Panc1 (cell line): ENCODE results near the gene CCDC200. TPM values are rescaled to one million over a fixed set of nuclear protein-coding genes. Genes with fewer than 3 reads are reported as not detected.
"Not testable (repeated sequence)": the region's sequence is repeated elsewhere in the genome, so short reads cannot be mapped to it uniquely, and the experiment has no call there.

ENCODE experiments used
- ATAC-seq: fragments of 200-7000 bp; cut with Tn5 transposase; 2 replicates; pipeline ENCODE4 v1.9.1; 2020; ENCODE audit warnings: mild to moderate bottlenecking, moderate library complexity
- BruUV-seq: library from RNA; stranded (reverse); fragments of 400-500 nt; replicated peaks from 2 replicates; lab custom pipeline; 2021; lab: Mats Ljungman, UMichigan
- CTCF ChIA-PET: fragments of 300-600 bp; sonication (Branson Sonifier 250); formaldehyde crosslinking; loops from one replicate; lab custom pipeline; 2022; ENCODE audit warnings: antibody characterized with exemption; lab: Charles Lee
- POLR2A ChIA-PET: fragments of 300-600 bp; sonication (Branson Sonifier 250); formaldehyde crosslinking; loops from one replicate; lab custom pipeline; 2022; ENCODE audit warnings: antibody characterized with exemption; lab: Charles Lee
- DNase-seq: peaks from one replicate; pipeline ENCODE4 v3.0.0-alpha.2; 2010; ENCODE audit warnings: low read depth, low spot score
- H3K27ac ChIP-seq: 2 replicates; pipeline ENCODE4 v1.5.1; 2011; ENCODE audit warnings: mild to moderate bottlenecking, low read length, inconsistent platforms
- H3K27me3 ChIP-seq: fragments of 200-500 bp; sonication (Bioruptor generic); 2 replicates; pipeline ENCODE4 v1.6.0; 2014; ENCODE audit warnings: low read length, inconsistent platforms; ENCODE audit not compliant: control insufficient read depth, insufficient read depth
- H3K36me3 ChIP-seq: fragments of 200-500 bp; sonication (Bioruptor generic); 2 replicates; pipeline ENCODE4 v1.5.1; 2014; ENCODE audit warnings: inconsistent platforms, mild to moderate bottlenecking, low read length, moderate library complexity; ENCODE audit not compliant: control insufficient read depth, insufficient read depth
- H3K4me1 ChIP-seq: 2 replicates; pipeline ENCODE4 v1.5.1; 2011; ENCODE audit warnings: inconsistent platforms, mild to moderate bottlenecking, low read length, moderate library complexity; ENCODE audit not compliant: control insufficient read depth, insufficient read depth
- H3K4me3 ChIP-seq, 2 experiments: 2 replicates each; pipeline ENCODE4 v1.5.1; 2011 to 2012; ENCODE audit warnings: low read depth in 2 of 2, low read length in 2 of 2, mild to moderate bottlenecking in 2 of 2, inconsistent platforms in 1 of 2, moderate library complexity in 1 of 2
- H3K9me3 ChIP-seq: fragments of 200-500 bp; sonication (Bioruptor generic); 2 replicates; pipeline ENCODE4 v1.5.1; 2014; ENCODE audit warnings: low read depth, mild to moderate bottlenecking, inconsistent platforms, low read length, moderate library complexity; ENCODE audit not compliant: control insufficient read depth, insufficient read depth
- CTCF ChIP-seq: fragments of 450-650 bp; IDR thresholded peaks from 2 replicates; pipeline ENCODE4 v1.5.1; 2017; ENCODE audit warnings: mild to moderate bottlenecking
- POLR2AphosphoS5 ChIP-seq: IDR thresholded peaks from 2 replicates; pipeline ENCODE4 v1.6.1; 2012; ENCODE audit warnings: mild to moderate bottlenecking, low read depth, low read length, moderate library complexity
- REST ChIP-seq, 2 experiments: IDR thresholded peaks; 2 replicates each; pipeline ENCODE4 v1.6.1; 2011 to 2012; ENCODE audit warnings: low read depth in 2 of 2, control low read depth in 1 of 2, low read length in 1 of 2, mild to moderate bottlenecking in 1 of 2, moderate library complexity in 1 of 2; ENCODE audit not compliant: insufficient read depth in 1 of 2
- SIN3A ChIP-seq: IDR thresholded peaks from 2 replicates; pipeline ENCODE4 v1.6.1; 2012; ENCODE audit warnings: low read depth, mild to moderate bottlenecking, low read length, moderate library complexity, borderline replicate concordance; ENCODE audit not compliant: insufficient read depth
- TCF7L2 ChIP-seq: IDR thresholded peaks from 2 replicates; pipeline ENCODE4 v1.6.1; 2011; ENCODE audit warnings: mild to moderate bottlenecking, low read depth, low read length, inconsistent platforms
- in situ Hi-C: cut with HindIII; loops from 2 replicates; pipeline ENCODE4 v1.10.0; 2016; ENCODE audit warnings: low sequenced_read_pairs, low pct_unique_long_range_greater_than_20kb
- intact Hi-C: fragments of 100-400 bp; cut with micrococcal nuclease; formaldehyde crosslinking; loops from one replicate; pipeline ENCODE4 v1.10.0; 2022; ENCODE audit not compliant: unreplicated experiment
- total RNA-seq: library from RNA; stranded (reverse); gene quantifications from one replicate; pipeline ENCODE4 v1.2.1, GENCODE V29; 2021; ENCODE audit not compliant: unreplicated experiment

The CCDC200 gene
- total RNA-seq, 1 experiment from 2014 or later = not detected

GRCh38 chr17:43210576-43210975, 17.8 kb downstream of the CCDC200 start:
- Histone ChIP-seq H3K36me3 (no peaks in the 10 kb centered on the region; the same call in 1 of the 2 replicates), H3K27me3 (no peaks in the 10 kb centered on the region), H3K9me3 (no peaks in the 10 kb centered on the region), H3K4me1 (peaks cover 11% of the 10 kb centered on the region), H3K4me3 (no peak overlapping the region), H3K27ac (peak overlapping the region; percentile 90)
- TF ChIP-seq TCF7L2 = no peak
- no peak for TF ChIP-seq POLR2AphosphoS5
- TF ChIP-seq CTCF = no peak
- TF ChIP-seq SIN3A = no peak
- no peak for TF ChIP-seq REST (IDR thresholded peaks at IDR 0.05; ENCODE audit: insufficient read depth in 1 of 2, low read depth in 2 of 2, low read length in 1 of 2)
- CTCF ChIA-PET = no interaction called here
- intact Hi-C loops = no loop called here
- no TSS peak for BruUV-seq
- ATAC-seq (no peak), DNase-seq (no peak)
- POLR2A ChIA-PET = no interaction called here
- in situ Hi-C loops = no loop called here

- H3K4me1 ChIP-seq, H3K9me3 ChIP-seq, DNase-seq, H3K4me3 ChIP-seq, POLR2A ChIA-PET, BruUV-seq, CTCF ChIA-PET, H3K36me3 ChIP-seq, H3K27ac ChIP-seq, in situ Hi-C loops, H3K27me3 ChIP-seq, ATAC-seq, intact Hi-C loops: not testable (repeated sequence)
Observed at GRCh38 chr17:43203013-43203412, 25.4 kb downstream of the CCDC200 start.

GRCh38 chr17:43200127-43200526, 28.3 kb downstream of the CCDC200 start:
- H3K4me3 ChIP-seq = no peak overlapping the region
- ChIA-PET CTCF (no interaction called here), POLR2A (interaction anchor here (1.2 kb wide), 1 partner anchor 28 kb away, joined by 3 read pairs; no protein-coding TSS in a partner anchor)
- ATAC-seq (no peak), DNase-seq (no peak)
- H3K9me3 ChIP-seq = no peaks in the 10 kb centered on the region
- H3K27me3 ChIP-seq = no peaks in the 10 kb centered on the region
- H3K36me3 ChIP-seq = peaks cover 7% of the 10 kb centered on the region
- H3K27ac ChIP-seq = no peak overlapping the region
- H3K4me1 ChIP-seq = no peaks in the 10 kb centered on the region
- intact Hi-C loops (no loop called here), in situ Hi-C loops (no loop called here)
- BruUV-seq = no TSS peak
- TF ChIP-seq SIN3A (no peak), CTCF (no peak), POLR2AphosphoS5 (no peak), REST (IDR thresholded peaks at IDR 0.05; ENCODE audit: insufficient read depth in 1 of 2, low read depth in 2 of 2, low read length in 1 of 2) (no peak), TCF7L2 (no peak)
